Peyer's patch (tissue), 4 donors: ENCODE measurements around the gene GALR3. TPM values are rescaled to one million over a fixed set of nuclear protein-coding genes. Genes with fewer than 3 reads are reported as not detected.

Source experiments
- DNase-seq, 3 donors: peaks; one replicate each; pipeline ENCODE4 v3.0.0-alpha.2; 2017 to 2019
- H3K27ac ChIP-seq, 4 donors: fragments of 200-600 bp; sonication (generic); one replicate each; pipeline ENCODE4 v1.5.1; 2016 to 2019
- H3K27me3 ChIP-seq, 2 donors: fragments of 200-600 bp; sonication (generic); one replicate each; pipeline ENCODE4 v1.5.1; 2019
- H3K36me3 ChIP-seq, 3 donors: fragments of 200-600 bp; sonication (generic); one replicate each; pipeline ENCODE4 v1.5.1; 2016 to 2019
- H3K4me1 ChIP-seq, 4 donors: fragments of 200-600 bp; sonication (generic); one replicate each; pipeline ENCODE4 v1.5.1; 2016 to 2019
- H3K4me3 ChIP-seq, 4 donors: fragments of 200-600 bp; sonication (generic); 1 replicate in 3 of 4; 2 replicates in 1 of 4; pipeline ENCODE4 v1.5.1; 2016 to 2019; ENCODE audit warnings: mild to moderate bottlenecking in 1 of 4
- H3K9me3 ChIP-seq, 4 donors: fragments of 200-600 bp; sonication (generic); one replicate each; pipeline ENCODE4 v1.5.1; 2016 to 2019; ENCODE audit warnings: mild to moderate bottlenecking in 1 of 4
- CTCF ChIP-seq, 6 experiments: fragments of 450-650 bp in 4 of 6; fragments of 200-600 bp in 2 of 6; sonication (generic) in 1 of 6; IDR thresholded peaks; one replicate each; pipeline ENCODE4 v1.5.1; 2017 to 2019; ENCODE audit warnings: antibody characterized with exemption in 6 of 6, mild to moderate bottlenecking in 3 of 6, moderate library complexity in 1 of 6
- POLR2A ChIP-seq, 2 donors: fragments of 450-650 bp; IDR thresholded peaks; one replicate each; pipeline ENCODE4 v1.5.1; 2017; ENCODE audit warnings: antibody characterized with exemption in 2 of 2, mild to moderate bottlenecking in 2 of 2, moderate library complexity in 2 of 2
- small RNA-seq, 2 donors: library from RNA; depleted of rRNA; stranded (forward); fragments of <200 nt; gene quantifications; one replicate each; pipeline ENCODE3, GENCODE V24; 2016
- total RNA-seq, 4 donors: library from RNA; depleted of rRNA; stranded (reverse); fragments of >200 nt; gene quantifications; one replicate each; pipeline ENCODE4 v1.1.0, GENCODE V29; 2016

GALR3 gene
- total RNA-seq, 4 donors from 2014 or later, result not detected

- Histone ChIP-seq H3K27ac (no peak overlapping the region), H3K36me3 (peaks cover 0 to 91% (median 0%) of the 10 kb centered on the region in 3 donors), H3K4me3 (no peak overlapping the region), H3K27me3 (no peaks in the 10 kb centered on the region), H3K9me3 (no peaks in the 10 kb centered on the region), H3K4me1 (peaks cover 0 to 5% (median 2%) of the 10 kb centered on the region in 4 donors)
- TF ChIP-seq CTCF (IDR thresholded peaks at IDR 0.05), result no peak
- no peak for TF ChIP-seq POLR2A (IDR thresholded peaks at IDR 0.05)
- no peak for DNase-seq
These were observed 32.3 kb downstream of the GALR3 start for GRCh38 chr22:37855462-37855861.

DNA sequence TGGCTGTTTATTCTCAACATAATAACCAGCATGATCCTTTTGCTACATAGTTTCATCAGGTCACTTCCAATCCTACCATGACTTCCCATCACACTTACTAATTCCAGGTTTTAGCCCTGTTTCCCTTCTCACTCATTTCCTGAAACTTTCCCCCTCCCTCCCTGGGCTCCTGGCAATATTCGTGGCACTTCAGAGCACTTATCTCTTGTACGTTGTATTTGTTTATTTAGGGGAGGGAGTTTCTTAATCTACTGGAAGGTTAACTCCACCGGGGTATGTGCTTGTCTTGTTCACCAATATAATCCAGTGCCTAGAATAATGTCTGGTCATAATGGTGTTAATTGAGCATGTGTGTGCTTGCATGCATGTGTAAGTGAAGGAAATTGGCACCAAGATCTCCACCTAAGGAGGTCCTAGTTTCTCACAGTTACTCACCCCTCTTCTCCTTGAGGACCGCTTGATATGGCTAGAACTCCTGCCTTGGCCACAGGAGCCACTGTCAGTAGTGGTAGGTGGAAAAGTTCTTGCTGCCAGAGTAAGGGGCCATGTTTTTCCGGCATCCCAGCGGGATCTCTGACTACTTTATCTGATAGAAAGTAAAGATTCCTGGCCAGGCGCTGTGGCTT lies 37.7 kb downstream of the GALR3 start:
- Histone ChIP-seq H3K4me3 (no peak overlapping the region), H3K27me3 (no peaks in the 10 kb centered on the region), H3K9me3 (no peaks in the 10 kb centered on the region), H3K27ac (no peak overlapping the region), H3K36me3 (peaks cover 0 to 99% (median 0%) of the 10 kb centered on the region in 3 donors), H3K4me1 (peaks cover 0 to 6% (median 0%) of the 10 kb centered on the region in 4 donors)
- no peak for DNase-seq
- TF ChIP-seq CTCF (IDR thresholded peaks at IDR 0.05) (no peak), POLR2A (IDR thresholded peaks at IDR 0.05) (no peak)

GRCh38 chr22:37862570-37863325 lies 39.6 kb downstream of the GALR3 start:
- Histone ChIP-seq H3K9me3 (no peaks in the 10 kb centered on the region), H3K36me3 (peaks cover 0 to 96% (median 0%) of the 10 kb centered on the region in 3 donors), H3K27me3 (no peaks in the 10 kb centered on the region), H3K4me3 (no peak overlapping the region), H3K27ac (no peak overlapping the region), H3K4me1 (peaks cover 0 to 6% (median 0%) of the 10 kb centered on the region in 4 donors)
- no peak for TF ChIP-seq POLR2A (IDR thresholded peaks at IDR 0.05)
- no peak for TF ChIP-seq CTCF (IDR thresholded peaks at IDR 0.05)
- no peak for DNase-seq

GRCh38 chr22:37865510-37865909 lies 42.3 kb downstream of the GALR3 start:
- Histone ChIP-seq H3K4me3 (no peak overlapping the region), H3K4me1 (peaks cover 0 to 6% (median 0%) of the 10 kb centered on the region in 4 donors), H3K9me3 (no peaks in the 10 kb centered on the region), H3K36me3 (peaks cover 0 to 88% (median 0%) of the 10 kb centered on the region in 3 donors), H3K27me3 (no peaks in the 10 kb centered on the region), H3K27ac (no peak overlapping the region)
- no peak for DNase-seq
- no peak for TF ChIP-seq POLR2A (IDR thresholded peaks at IDR 0.05)
- no peak for TF ChIP-seq CTCF (IDR thresholded peaks at IDR 0.05)

DNA sequence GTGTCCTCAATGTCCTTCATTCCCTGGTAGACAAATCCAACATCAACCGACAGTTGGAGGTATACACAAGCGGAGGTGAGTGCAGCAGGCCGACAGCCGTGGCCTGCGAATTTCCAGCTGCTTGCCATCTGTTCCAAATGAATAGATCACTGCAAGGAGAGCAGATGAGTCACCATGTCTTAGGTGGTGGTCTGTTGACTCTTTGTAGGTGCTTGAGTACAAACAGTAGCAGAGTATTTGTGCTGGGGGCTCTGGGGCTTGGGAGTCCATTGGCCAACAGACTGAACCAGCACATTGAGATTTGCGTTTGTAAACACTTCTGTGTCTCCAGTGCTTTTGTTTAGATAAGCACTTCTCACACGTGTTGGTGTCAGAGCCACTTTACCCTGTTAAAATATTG lies 47.1 kb downstream of the GALR3 start:
- H3K9me3 ChIP-seq, result no peaks in the 10 kb centered on the region
- TF ChIP-seq POLR2A (IDR thresholded peaks at IDR 0.05) (no peak), CTCF (IDR thresholded peaks at IDR 0.05) (no peak)
- H3K4me3 ChIP-seq, result no peak overlapping the region
- H3K27ac ChIP-seq, result no peak overlapping the region
- no peak for DNase-seq
- peaks cover 0 to 89% (median 0%) of the 10 kb centered on the region in 3 donors for H3K36me3 ChIP-seq
- no peaks in the 10 kb centered on the region for H3K27me3 ChIP-seq
- no peaks in the 10 kb centered on the region for H3K4me1 ChIP-seq

Small RNA genes within 50 kb of the gene (small RNA-seq; reads per million reads assigned to genes)
- gene MIR659, result 0 to 0.13 reads per million in 2 donors

Other genes with a start within 250 kb of the GALR3 start
- gene LGALS2, start 243.3 kb upstream of the GALR3 start, total RNA-seq, result 100 to 1,000 TPM in 2 of 4 donors, 10 to 100 TPM in 2; 19.8 to 190 (median 92.7) TPM
- gene GGA1, start 214.5 kb upstream of the GALR3 start, total RNA-seq, result 100 to 1,000 TPM in 3 of 4 donors, 10 to 100 TPM in 1; 67.1 to 189 (median 117) TPM
- 100 to 1,000 TPM in 1 of 4 donors, 10 to 100 TPM in 3; 55.0 to 135 (median 71.8) TPM for gene SH3BP1, start 183.7 kb upstream of the GALR3 start, total RNA-seq
- 100 to 1,000 TPM in 3 of 4 donors, 10 to 100 TPM in 1; 19.0 to 146 (median 111) TPM for gene PDXP, start 164.7 kb upstream of the GALR3 start, total RNA-seq
- 100 to 1,000 TPM in 1 of 4 donors, 10 to 100 TPM in 3; 44.8 to 352 (median 73.5) TPM for gene LGALS1, start 147.7 kb upstream of the GALR3 start, total RNA-seq
- gene NOL12, start 137.0 kb upstream of the GALR3 start, total RNA-seq, result 100 to 1,000 TPM in 1 of 4 donors, 10 to 100 TPM in 3; 37.5 to 144 (median 57.1) TPM
- gene TRIOBP, start 126.3 kb upstream of the GALR3 start, total RNA-seq, result 10 to 100 TPM; 54.6 to 89.1 (median 83.6) TPM
- gene GCAT, start 15.4 kb upstream of the GALR3 start, total RNA-seq, result 1 to 10 TPM; 3.8 to 9.3 (median 8.9) TPM
- 10 to 100 TPM; 24.9 to 43.3 (median 33.8) TPM for gene ANKRD54, start 21.0 kb downstream of the GALR3 start, total RNA-seq
- 100 to 1,000 TPM; 123 to 229 (median 185) TPM for gene EIF3L, start 26.0 kb downstream of the GALR3 start, total RNA-seq
- gene MICALL1, start 82.9 kb downstream of the GALR3 start, total RNA-seq, result 10 to 100 TPM; 24.5 to 49.0 (median 31.8) TPM
- under 1 TPM in 1 of 4 donors, not detected in 3; 0.85 TPM for gene C22orf23, start 130.2 kb downstream of the GALR3 start, total RNA-seq
- 10 to 100 TPM; 51.1 to 97.4 (median 55.2) TPM for gene POLR2F, start 130.3 kb downstream of the GALR3 start, total RNA-seq
- 1 to 10 TPM in 1 of 4 donors, under 1 TPM in 2, not detected in 1; 0.35 to 1.1 (median 0.66) TPM for gene SOX10, start 161.2 kb downstream of the GALR3 start, total RNA-seq
- 10 to 100 TPM; 40.8 to 51.7 (median 46.4) TPM for gene PICK1, start 234.0 kb downstream of the GALR3 start, total RNA-seq